Retinal pigment epithelial cell (primary cell): Measurements from ENCODE around the gene ZNF407.

Experiments
- DNase-seq: peaks from one replicate; pipeline ENCODE4 v3.0.0-alpha.2; 2010; ENCODE audit warnings: low read depth
- H3K4me3 ChIP-seq: 2 replicates; pipeline ENCODE4 v1.5.1; 2011; ENCODE audit warnings: mild to moderate bottlenecking, low read length, control low read depth, moderate library complexity
- TF ChIP-seq, protein P1 (sequence below): conservative IDR thresholded peaks from 2 replicates; pipeline ENCODE4 v1.5.1; 2011; ENCODE audit warnings: low read depth, low read length, control low read depth, inconsistent platforms

The ZNF407 gene

DNA sequence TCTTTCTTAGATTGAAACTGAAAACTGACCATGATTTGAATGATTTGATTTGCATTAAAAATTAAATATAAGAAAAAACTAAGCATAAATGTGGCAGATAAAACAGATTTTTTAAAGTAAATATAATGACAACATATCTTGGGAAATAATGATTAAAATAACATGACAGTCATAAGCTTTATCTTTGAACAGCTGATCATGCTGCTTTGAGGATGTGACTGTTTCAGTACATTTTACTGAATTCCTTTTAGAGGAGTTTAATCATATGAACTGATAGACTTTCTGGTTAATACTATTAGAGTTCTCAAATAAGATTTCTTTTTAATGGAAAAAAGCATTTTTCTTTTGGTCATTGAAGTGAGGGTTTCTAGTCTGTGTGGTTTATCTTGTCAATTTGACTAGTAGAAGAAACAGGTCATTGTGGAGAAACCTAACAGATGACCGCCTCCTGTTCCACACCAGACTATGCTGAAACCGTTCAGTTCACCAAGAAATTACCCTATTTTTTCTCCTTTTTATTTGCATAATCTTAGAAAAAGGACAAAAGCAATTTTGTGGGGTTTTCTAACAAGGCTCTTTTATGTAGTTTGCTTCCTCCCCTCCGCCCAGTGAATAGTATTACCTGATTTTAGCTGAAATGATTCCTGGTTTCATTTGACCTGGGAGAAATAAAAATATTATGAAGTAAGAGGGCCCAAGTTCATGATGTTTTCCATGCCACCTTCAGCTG lies 349.1 kb downstream of the ZNF407 start:
- no peak overlapping the region for H3K4me3 ChIP-seq
- TF ChIP-seq, protein P1, sequence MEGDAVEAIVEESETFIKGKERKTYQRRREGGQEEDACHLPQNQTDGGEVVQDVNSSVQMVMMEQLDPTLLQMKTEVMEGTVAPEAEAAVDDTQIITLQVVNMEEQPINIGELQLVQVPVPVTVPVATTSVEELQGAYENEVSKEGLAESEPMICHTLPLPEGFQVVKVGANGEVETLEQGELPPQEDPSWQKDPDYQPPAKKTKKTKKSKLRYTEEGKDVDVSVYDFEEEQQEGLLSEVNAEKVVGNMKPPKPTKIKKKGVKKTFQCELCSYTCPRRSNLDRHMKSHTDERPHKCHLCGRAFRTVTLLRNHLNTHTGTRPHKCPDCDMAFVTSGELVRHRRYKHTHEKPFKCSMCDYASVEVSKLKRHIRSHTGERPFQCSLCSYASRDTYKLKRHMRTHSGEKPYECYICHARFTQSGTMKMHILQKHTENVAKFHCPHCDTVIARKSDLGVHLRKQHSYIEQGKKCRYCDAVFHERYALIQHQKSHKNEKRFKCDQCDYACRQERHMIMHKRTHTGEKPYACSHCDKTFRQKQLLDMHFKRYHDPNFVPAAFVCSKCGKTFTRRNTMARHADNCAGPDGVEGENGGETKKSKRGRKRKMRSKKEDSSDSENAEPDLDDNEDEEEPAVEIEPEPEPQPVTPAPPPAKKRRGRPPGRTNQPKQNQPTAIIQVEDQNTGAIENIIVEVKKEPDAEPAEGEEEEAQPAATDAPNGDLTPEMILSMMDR = no peak
- DNase-seq = no peak

DNA sequence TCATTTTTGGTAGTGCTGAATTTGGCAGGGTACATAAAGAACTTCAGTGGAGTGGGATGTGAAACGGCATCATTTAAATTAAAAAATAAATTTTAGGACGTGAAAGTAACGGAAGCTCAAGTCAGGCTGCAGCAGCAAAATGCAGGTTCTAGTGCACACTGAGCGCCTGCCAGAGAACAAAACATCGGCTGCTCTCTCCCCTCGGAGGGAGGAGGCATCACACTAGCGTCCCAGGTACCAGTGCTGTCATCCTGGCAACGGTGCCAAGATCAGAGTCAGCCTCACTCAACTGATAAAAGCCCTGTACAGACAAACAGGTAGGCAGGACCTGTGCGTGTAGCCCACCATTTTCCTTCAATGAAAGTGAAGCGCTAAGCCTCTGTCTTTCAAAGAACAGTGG lies 349.7 kb downstream of the ZNF407 start:
- no peak overlapping the region for H3K4me3 ChIP-seq
- TF ChIP-seq, protein P1 = no peak
- no peak for DNase-seq

DNA sequence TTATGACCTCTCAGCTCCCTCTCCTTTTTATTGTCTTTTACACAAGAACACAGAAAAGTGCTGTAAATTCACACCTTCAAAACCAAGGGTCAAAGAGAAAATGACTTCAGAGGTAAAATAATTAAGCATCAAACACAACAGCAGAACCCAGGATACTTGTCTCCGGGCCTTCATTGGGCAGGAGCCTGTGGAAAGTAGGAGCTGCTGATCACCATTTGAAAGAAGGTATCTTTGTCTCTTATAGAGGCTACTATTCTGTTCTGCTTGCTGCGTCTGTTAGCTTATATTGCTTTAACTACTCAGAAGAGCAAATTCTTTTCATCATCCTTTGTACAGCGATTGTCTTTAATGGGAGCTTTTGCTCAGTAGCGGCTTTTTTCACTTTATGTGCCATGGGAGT lies 350.2 kb downstream of the ZNF407 start:
- DNase-seq = no peak
- TF ChIP-seq, protein P1 = no peak
- H3K4me3 ChIP-seq = no peak overlapping the region

DNA sequence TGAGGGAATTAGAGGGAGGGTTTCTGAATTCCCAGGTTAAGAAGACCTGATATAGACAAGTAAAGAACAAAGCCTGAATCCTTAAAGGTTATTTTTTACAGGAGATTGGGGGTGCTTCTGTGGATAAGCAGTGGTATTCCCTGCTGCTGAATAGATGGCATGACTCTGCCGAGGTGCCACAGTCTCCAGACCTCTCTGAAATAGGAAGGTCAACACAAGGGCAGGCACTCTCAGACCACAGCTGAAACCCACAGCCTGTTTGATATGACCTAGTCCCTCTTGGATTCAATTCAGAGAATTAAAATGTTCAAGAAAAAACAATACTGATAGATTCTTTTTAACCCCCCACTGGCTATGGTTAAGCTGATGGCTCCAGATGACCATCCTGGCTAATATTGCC lies 351.9 kb downstream of the ZNF407 start:
- no peak overlapping the region for H3K4me3 ChIP-seq
- TF ChIP-seq, protein P1 = no peak
- DNase-seq = no peak

DNA sequence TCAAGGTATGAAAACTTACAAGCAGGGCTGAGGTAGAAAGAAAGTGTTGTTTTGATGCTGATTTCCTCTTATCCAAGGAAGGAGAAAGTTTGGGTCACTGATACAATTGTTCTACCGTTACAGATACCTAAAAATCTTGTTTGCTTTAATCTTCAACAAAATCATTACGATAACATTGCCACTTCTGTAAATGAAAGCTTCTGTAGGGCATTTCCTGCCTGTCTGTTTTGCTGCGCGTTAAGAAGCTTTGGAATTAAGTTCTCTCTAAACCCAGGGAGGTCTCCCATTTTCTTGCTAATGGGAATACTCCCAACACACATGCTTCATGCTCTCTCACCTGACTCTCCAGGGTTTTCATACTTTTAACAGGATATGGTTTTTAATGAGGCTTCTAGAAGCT lies 352.8 kb downstream of the ZNF407 start:
- TF ChIP-seq, protein P1 = no peak
- no peak for DNase-seq
- H3K4me3 ChIP-seq = no peak overlapping the region

DNA sequence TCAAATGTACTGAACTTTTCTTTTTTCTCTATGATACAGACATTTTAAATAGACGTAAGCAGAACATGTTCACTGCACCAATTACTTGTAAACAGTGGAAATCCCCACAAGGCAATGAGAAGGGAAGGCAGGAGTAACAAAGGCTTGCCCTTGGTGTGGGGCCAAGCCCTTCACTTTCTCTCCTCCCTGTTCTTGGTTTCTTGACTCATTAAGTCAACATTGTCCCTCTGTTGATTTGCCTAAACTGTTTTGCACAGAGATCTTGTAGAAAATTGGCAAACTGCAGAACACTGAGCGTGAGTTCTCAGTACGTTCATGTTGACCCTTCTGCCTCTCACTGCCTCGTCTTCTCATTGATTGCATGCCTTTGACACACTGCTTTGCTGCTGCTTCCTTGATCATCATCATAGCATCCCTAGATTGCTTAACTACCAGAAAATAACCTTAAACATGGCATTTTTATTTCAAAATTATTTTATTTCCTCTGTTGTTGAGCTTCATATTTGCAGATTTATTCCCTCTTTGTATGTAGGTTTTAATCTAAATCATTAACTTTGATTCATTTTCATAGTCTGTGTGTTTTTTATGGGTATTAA lies 353.6 kb downstream of the ZNF407 start:
- peak; percentile 29 for DNase-seq
- TF ChIP-seq, protein P1 = no peak
- no peak overlapping the region for H3K4me3 ChIP-seq
